Measurements from ENCODE around the gene KCNK6.

GRCh38 chr19:38318660-38319059, 985 bp upstream of the KCNK6 start:
- TF ChIP-seq POLR2A (IDR thresholded peaks at IDR 0.05; ENCODE audit: low read depth, low read length), result no peak
- no peak for TF ChIP-seq TAF1 (IDR thresholded peaks at IDR 0.05; ENCODE audit: low read depth, low read length)
- TF ChIP-seq POLR2AphosphoS5 (IDR thresholded peaks at IDR 0.05; ENCODE audit: low read depth, low read length), result no peak
- TF ChIP-seq SPI1 (IDR thresholded peaks at IDR 0.05; ENCODE audit: low read depth, low read length), result no peak

All from GM12891 (cell line).